Activated naive CD4-positive, alpha-beta T cell treated with anti-CD3 and anti-CD28 coated beads for 36 hours (primary cell): ENCODE data around the gene GATA2. TPM values are rescaled to one million over a fixed set of nuclear protein-coding genes. Genes with fewer than 3 reads are reported as not detected.

Experiments
- CTCF ChIA-PET: fragments of 350-600 bp; sonication (Branson Sonifier 250); formaldehyde crosslinking; loops from one replicate; lab custom pipeline; 2021; ENCODE audit warnings: antibody characterized with exemption; lab: Charles Lee
- DNase-seq: peaks from one replicate; pipeline ENCODE4 v3.0.0-alpha.2; 2020
- H3K27ac Mint-ChIP-seq: one replicate; pipeline ENCODE4 v1.8.0; 2021; ENCODE audit warnings: mild to moderate bottlenecking, mixed read lengths
- H3K27me3 Mint-ChIP-seq: one replicate; pipeline ENCODE4 v1.8.0; 2021; ENCODE audit warnings: low read depth, mixed read lengths
- H3K36me3 Mint-ChIP-seq: one replicate; pipeline ENCODE4 v1.8.0; 2021; ENCODE audit warnings: low read depth, mixed read lengths
- H3K4me1 Mint-ChIP-seq: one replicate; pipeline ENCODE4 v1.8.0; 2021; ENCODE audit warnings: low read depth, mixed read lengths
- H3K4me3 Mint-ChIP-seq: one replicate; pipeline ENCODE4 v1.8.0; 2021; ENCODE audit warnings: mild to moderate bottlenecking, moderate library complexity, mixed read lengths
- H3K9me3 Mint-ChIP-seq: one replicate; pipeline ENCODE4 v1.8.0; 2021; ENCODE audit warnings: mixed read lengths
- intact Hi-C: fragments of 100-400 bp; cut with micrococcal nuclease; formaldehyde crosslinking; loops from one replicate; pipeline ENCODE4 v1.15.1; 2023
- total RNA-seq, 2 experiments: library from RNA; stranded (reverse); gene quantifications; one replicate each; pipeline ENCODE4 v1.2.3, GENCODE V29; 2021

Gene GATA2
- total RNA-seq = under 1 TPM in 1 of 2 experiments, not detected in 1; 0.35 TPM

DNA sequence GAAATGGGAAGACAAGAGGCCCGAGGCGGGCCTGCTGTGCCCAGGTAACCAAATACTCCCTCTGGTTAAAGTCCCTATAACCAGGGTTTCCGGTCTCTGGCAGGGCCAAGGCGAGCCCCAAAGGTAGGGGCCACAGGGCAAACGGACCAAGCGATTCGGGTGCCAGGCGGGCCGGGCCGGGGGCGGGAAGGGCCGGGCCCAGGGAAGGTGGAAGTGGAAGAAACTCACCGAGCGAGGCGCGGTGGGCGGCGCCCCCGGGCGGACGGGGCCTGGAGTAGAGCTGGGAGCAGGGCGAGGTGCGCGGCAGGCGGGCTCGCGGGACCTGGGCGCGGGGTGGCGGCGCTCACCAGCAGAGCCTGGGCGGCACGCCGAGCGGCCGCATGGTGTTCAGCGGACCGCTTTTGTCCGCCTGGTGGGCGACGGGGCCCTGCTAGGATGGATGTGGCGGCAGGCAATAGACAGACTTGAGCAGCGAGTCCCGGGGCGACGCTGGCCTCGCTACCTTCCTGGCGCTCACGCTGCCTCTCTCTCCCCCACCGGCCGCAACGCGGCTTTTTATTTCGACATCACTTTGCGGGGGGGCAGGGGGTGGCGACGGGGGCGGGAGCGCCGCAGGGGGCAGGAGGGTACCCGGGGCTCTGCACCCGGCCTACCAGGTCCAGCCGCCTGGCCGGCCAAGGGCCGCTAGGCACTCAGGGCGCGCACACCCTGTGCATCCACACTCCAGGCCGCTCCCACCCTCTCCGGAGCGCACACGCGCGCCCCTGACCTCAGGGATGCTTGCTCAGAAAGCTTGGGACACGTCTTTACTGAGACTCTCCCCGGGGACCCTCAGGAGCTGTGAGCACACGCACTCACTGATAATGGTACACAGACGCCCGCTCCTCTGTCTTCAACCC lies at the start of gene GATA2:
Gene GATA2 (minus strand): TSS at position 531 of the 899 bp plus-strand sequence. CDS start 6,170 bp downstream, outside the sequence.
- Mint-ChIP-seq H3K36me3 (no peaks in the 10 kb centered on the region), H3K27ac (no peak within 1 kb of the TSS), H3K4me1 (peaks cover 25% of the 10 kb centered on the region), H3K27me3 (peaks cover 64% of the 10 kb centered on the region), H3K9me3 (no peaks in the 10 kb centered on the region), H3K4me3 (peak within 1 kb of the TSS; percentile 23)
- peak; percentile 57 for DNase-seq
- intact Hi-C loops = loop anchor here (1.0 to 10.0 kb wide), 4 partner anchors 67 to 396 kb away; partner anchors contain the start of gene EEFSEC
- CTCF ChIA-PET = interaction anchor here (0.8 to 3.9 kb wide), 3 partner anchors 66 to 116 kb away, joined by 3 to 19 read pairs (median 3); no protein-coding TSS in a partner anchor

GRCh38 chr3:128541246-128541645 lies 48.2 kb upstream of the GATA2 start:
- DNase-seq = no peak
- no peak overlapping the region for H3K27ac Mint-ChIP-seq
- no peak overlapping the region for H3K4me3 Mint-ChIP-seq
- peaks cover 6% of the 10 kb centered on the region for H3K9me3 Mint-ChIP-seq
- H3K4me1 Mint-ChIP-seq = no peaks in the 10 kb centered on the region
- CTCF ChIA-PET = no interaction called here
- peaks cover 10% of the 10 kb centered on the region for H3K27me3 Mint-ChIP-seq
- intact Hi-C loops = no loop called here
- no peaks in the 10 kb centered on the region for H3K36me3 Mint-ChIP-seq

DNA sequence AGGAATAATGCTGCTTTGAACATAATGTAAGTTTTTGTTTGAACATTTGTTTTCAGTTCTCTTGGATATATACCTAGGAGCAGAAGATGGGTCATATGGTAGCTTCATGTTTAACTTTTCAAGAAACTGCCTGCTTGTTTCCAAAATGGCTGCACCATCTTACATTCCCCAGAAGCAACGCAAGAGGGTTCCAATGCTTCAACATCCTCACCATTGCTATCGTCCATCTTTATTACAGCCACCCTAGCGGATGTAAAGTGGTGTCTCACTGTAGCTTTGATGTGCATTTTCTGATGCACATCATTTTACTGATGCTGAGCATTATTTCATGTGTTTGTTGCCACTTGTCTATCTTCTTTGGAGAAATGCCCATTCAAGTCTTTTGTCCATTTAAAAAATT lies 46.4 kb upstream of the GATA2 start:
- Mint-ChIP-seq H3K36me3 (no peaks in the 10 kb centered on the region), H3K4me1 (no peaks in the 10 kb centered on the region), H3K27ac (no peak overlapping the region), H3K27me3 (peaks cover 24% of the 10 kb centered on the region), H3K4me3 (no peak overlapping the region), H3K9me3 (peaks cover 6% of the 10 kb centered on the region)
- DNase-seq = no peak
- intact Hi-C loops = no loop called here
- CTCF ChIA-PET = interaction anchor here (0.8 kb wide), 1 partner anchor 112 kb away, joined by 3 read pairs; no protein-coding TSS in a partner anchor

DNA sequence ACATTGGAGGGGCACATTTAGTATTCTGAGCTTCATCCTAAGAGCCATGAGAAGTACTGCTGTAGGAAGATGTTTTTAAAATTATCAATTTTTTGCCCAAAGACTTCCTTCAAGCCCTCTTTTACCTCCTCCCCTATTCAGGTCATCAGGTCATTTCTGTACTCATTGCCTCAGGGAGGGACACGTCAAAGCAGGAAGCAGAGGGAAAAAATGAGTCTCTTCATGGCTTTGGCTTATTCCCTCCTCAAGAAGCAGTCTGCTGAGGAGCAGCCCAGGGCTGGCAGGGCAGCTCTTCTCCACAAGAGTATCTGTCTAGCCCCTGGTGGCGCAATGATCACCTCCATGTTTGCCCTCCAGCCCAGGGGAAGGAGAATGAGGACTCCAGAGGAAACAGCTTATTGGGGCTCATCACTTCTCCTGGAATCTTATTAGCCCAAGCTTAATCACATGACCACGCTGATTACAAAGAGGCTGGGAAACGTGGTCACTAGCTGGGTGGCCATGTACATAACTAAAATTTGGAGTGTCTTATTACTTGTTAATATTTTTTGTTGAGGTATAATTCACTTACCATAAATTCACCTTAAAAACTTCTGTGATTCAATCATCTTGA lies 44.2 kb upstream of the GATA2 start:
- Mint-ChIP-seq H3K27me3 (peaks cover 37% of the 10 kb centered on the region), H3K4me3 (no peak overlapping the region), H3K36me3 (no peaks in the 10 kb centered on the region), H3K4me1 (no peaks in the 10 kb centered on the region), H3K27ac (no peak overlapping the region), H3K9me3 (no peaks in the 10 kb centered on the region)
- DNase-seq = no peak
- CTCF ChIA-PET = interaction anchor here (0.6 kb wide), 1 partner anchor 47 kb away, joined by 5 read pairs; no protein-coding TSS in a partner anchor
- intact Hi-C loops = no loop called here

- Mint-ChIP-seq H3K36me3 (no peaks in the 10 kb centered on the region), H3K4me1 (no peaks in the 10 kb centered on the region), H3K27ac (no peak overlapping the region), H3K4me3 (no peak overlapping the region), H3K9me3 (no peaks in the 10 kb centered on the region), H3K27me3 (peaks cover 37% of the 10 kb centered on the region)
- intact Hi-C loops = no loop called here
- CTCF ChIA-PET = interaction anchor here (0.6 kb wide), 1 partner anchor 441 kb away, joined by 3 read pairs; no protein-coding TSS in a partner anchor
- DNase-seq = no peak
These were observed 39.3 kb upstream of the GATA2 start for GRCh38 chr3:128532012-128532983.

- H3K36me3 Mint-ChIP-seq = no peaks in the 10 kb centered on the region
- H3K27me3 Mint-ChIP-seq = peaks cover 19% of the 10 kb centered on the region
- CTCF ChIA-PET = no interaction called here
- no peaks in the 10 kb centered on the region for H3K4me1 Mint-ChIP-seq
- intact Hi-C loops = no loop called here
- H3K9me3 Mint-ChIP-seq = no peaks in the 10 kb centered on the region
- H3K27ac Mint-ChIP-seq = no peak overlapping the region
- no peak overlapping the region for H3K4me3 Mint-ChIP-seq
- no peak for DNase-seq
These were observed 31.6 kb upstream of the GATA2 start for GRCh38 chr3:128524374-128525299.

GRCh38 chr3:128523591-128523990 lies 30.6 kb upstream of the GATA2 start:
- CTCF ChIA-PET = no interaction called here
- H3K9me3 Mint-ChIP-seq = no peaks in the 10 kb centered on the region
- H3K4me1 Mint-ChIP-seq = no peaks in the 10 kb centered on the region
- H3K27ac Mint-ChIP-seq = no peak overlapping the region
- intact Hi-C loops = no loop called here
- no peaks in the 10 kb centered on the region for H3K36me3 Mint-ChIP-seq
- no peak for DNase-seq
- H3K27me3 Mint-ChIP-seq = peaks cover 20% of the 10 kb centered on the region
- no peak overlapping the region for H3K4me3 Mint-ChIP-seq

GRCh38 chr3:128521715-128522114 lies 28.7 kb upstream of the GATA2 start:
- DNase-seq = no peak
- Mint-ChIP-seq H3K9me3 (no peaks in the 10 kb centered on the region), H3K4me3 (no peak overlapping the region), H3K27me3 (peaks cover 23% of the 10 kb centered on the region), H3K4me1 (no peaks in the 10 kb centered on the region), H3K36me3 (no peaks in the 10 kb centered on the region), H3K27ac (no peak overlapping the region)
- CTCF ChIA-PET = no interaction called here
- intact Hi-C loops = no loop called here

GRCh38 chr3:128518587-128519490 lies 25.8 kb upstream of the GATA2 start:
- Mint-ChIP-seq H3K27me3 (peaks cover 41% of the 10 kb centered on the region), H3K36me3 (peaks cover 1% of the 10 kb centered on the region), H3K4me3 (no peak overlapping the region), H3K27ac (no peak overlapping the region), H3K4me1 (no peaks in the 10 kb centered on the region), H3K9me3 (peaks cover 9% of the 10 kb centered on the region)
- no peak for DNase-seq
- intact Hi-C loops = no loop called here
- CTCF ChIA-PET = no interaction called here

DNA sequence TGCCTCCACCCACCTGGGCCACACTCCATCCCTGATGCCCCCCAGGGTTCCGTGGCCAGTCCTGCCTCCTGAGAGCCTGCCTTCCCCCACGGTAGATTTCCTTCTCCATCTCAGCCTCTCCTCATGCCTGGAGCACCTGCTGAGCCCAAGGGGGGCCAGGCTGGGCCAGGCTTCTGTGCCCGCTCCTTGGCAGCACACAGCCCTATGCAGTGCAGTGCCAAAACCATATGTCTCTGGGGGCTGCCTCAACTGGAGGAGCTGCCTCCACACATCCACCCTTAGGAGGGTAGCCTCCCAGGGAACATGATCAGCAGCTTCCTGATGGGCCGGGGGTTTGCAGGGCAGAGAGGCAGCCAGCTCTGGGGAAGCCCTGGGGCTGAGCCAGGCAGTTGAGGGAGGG lies 24.6 kb upstream of the GATA2 start:
- H3K4me1 Mint-ChIP-seq = no peaks in the 10 kb centered on the region
- peaks cover 41% of the 10 kb centered on the region for H3K27me3 Mint-ChIP-seq
- intact Hi-C loops = no loop called here
- no peak for DNase-seq
- no peak overlapping the region for H3K27ac Mint-ChIP-seq
- H3K4me3 Mint-ChIP-seq = no peak overlapping the region
- H3K9me3 Mint-ChIP-seq = peaks cover 14% of the 10 kb centered on the region
- H3K36me3 Mint-ChIP-seq = peaks cover 2% of the 10 kb centered on the region
- CTCF ChIA-PET = no interaction called here
